HT1080 (cell line): Measurements from ENCODE around the gene CXCR1. TPM values are rescaled to one million over a fixed set of nuclear protein-coding genes. Genes with fewer than 3 reads are reported as not detected.
"Not testable (repeated sequence)": the region's sequence is repeated elsewhere in the genome, so short reads cannot be mapped to it uniquely, and the experiment has no call there.

Source experiments
- DNase-seq: peaks from one replicate; pipeline ENCODE4 v3.0.0-alpha.2; 2015; ENCODE audit warnings: low read depth
- polyA plus RNA-seq, 2 experiments: library from polyadenylated mRNA; depleted of rRNA; stranded (reverse); fragments of >200 nt; gene quantifications; 2 replicates each; pipeline ENCODE4 v1.2.3, GENCODE V29; 2015
- total RNA-seq: library from RNA; depleted of rRNA; stranded (reverse); fragments of >200 nt; shearing (Covaris generic); gene quantifications from 2 replicates; pipeline ENCODE4 v1.2.3, GENCODE V29; 2014; rRNA removed

The CXCR1 gene
- total RNA-seq: not detected in 2 replicates
- polyA plus RNA-seq (2015; cell fraction: cytosol; rRNA removed): not detected in 2 replicates
- not detected in 2 replicates for polyA plus RNA-seq (2015; cell fraction: nucleus; rRNA removed)

DNA sequence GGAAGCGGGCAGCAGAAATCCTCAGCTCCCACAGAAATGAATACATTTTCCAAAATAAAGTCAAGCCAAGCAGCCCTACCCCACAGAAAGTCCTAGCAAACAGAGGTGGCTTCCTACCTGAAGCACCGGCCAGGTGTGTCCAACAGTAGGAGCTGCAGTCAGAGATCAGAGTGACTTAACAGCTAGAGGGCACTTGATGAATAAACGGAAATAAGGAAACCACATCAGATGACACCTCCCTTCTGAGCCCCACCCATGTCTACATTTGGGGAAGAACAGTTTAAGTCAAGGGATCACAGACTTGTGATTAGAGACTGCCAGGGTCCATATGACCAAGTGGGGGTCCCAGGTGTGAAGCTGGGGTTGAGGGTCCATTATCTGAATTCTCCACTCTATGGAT lies at the start of gene CXCR1:
TSS of gene CXCR1 (minus strand) at position 172 of the 400 bp plus-strand sequence. CDS start 1,751 bp downstream, outside the sequence.
- DNase-seq: no peak

DNA sequence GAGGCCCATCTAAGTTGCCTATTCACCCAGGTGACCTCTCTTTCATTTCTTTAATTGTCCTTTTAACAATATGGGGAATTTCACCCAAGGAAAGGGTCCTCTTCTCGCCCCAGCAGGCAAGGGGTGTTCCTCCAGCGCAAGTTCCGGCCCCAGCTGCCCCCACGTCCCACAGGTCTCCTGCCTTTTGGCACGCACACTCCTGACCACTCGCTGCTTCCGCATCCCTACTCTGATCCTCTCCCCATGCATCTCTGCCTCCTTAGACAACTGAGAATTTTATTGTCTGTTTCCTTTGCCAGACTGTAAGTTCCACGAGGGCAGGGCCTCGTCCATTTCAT lies 49.5 kb upstream of the CXCR1 start:
- DNase-seq: no peak

DNA sequence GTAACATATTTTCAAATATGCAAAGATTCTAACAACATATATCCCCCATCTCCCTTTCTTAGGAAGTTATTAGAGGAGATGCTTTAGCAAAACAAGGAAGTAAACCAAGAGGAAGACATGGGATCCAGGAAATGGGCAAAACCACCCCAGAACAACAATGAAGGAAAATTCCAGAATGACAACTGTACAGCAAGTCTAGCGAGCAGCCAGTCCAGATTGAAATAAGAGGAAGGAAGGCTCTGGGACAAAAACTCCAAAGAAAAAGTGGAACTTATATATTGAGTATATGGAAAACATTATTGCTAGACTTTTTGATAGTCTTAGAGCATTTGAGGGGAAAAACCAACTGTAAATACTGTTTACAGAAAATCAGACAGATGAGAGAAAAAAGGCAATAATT lies 47.4 kb upstream of the CXCR1 start:
- no peak for DNase-seq

DNA sequence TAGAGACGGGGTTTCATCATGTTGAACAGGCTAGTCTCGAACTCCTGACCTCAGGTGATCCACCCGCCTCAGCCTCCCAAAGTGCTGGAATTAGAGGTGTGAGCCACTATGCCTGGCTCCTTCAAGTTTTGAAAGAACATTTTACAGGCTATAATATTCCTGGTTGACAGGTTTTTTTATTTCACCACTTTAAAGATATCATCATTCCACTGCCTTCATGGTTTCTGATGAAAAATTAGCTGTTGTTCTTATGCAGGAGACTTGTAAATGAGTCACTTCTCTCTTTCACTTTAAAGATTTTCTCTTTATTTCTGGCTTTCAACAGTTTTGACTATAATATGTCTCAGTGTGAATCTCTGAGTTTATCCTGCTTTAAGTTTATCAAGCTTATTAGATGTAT lies 42.3 kb upstream of the CXCR1 start:
- no peak for DNase-seq

DNA sequence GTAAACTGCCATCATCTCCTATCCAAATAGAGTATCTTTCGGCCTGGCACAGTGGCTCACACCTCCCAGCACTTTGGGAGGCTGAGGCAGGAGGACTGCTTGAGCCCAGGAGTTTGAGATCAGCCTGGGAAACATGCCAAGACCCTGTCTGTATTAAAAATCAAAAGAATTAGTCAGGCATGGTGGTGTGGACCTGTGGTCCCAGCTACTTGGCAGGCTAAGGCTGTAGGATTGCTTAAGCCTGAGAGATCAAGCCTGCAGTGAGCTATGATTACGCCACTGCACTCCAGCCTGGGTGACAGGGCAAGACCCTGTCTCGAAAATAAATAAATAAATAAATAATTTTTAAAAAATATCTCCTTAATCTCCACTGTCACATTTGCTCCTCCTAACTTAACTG lies 35.5 kb upstream of the CXCR1 start:
- DNase-seq: no peak

DNA sequence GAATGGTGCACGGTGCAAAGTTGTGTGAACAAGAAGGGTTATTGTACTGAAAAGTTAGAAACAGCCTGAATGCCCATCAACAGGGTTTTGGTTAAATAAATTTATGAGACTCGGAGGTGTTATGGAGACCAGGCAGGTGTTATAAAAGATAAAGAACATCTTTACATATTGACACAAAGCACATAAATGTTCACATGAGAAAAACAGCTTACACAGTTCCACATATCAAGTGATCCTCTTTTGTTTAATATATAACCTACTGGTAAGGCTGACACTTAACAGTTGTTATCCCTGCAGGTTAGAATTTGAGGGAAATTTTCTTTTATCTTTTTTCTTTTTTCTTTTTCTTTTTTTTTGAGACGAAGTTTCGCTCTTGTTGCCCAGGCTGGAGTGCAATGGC lies 30.2 kb upstream of the CXCR1 start:
- no peak for DNase-seq

DNA sequence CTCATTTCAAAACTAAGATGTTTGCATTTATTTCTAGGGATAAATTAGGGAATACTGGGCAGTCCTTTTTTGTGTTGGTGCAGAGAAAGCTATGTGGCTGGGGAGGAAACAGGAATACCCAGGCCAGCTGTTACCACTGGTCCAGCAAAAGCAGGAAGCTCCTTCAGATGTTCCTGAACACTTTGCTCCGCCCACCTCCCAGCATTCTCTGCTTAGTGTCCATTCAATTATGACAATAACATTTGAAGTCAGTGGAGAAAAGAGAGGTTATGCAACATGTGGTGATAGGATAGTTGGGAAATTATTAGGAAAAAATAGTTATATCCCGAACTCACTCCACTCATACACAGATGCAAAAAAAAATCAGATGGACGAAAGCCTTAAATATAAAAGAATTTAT lies 28.1 kb upstream of the CXCR1 start:
- DNase-seq: no peak

DNA sequence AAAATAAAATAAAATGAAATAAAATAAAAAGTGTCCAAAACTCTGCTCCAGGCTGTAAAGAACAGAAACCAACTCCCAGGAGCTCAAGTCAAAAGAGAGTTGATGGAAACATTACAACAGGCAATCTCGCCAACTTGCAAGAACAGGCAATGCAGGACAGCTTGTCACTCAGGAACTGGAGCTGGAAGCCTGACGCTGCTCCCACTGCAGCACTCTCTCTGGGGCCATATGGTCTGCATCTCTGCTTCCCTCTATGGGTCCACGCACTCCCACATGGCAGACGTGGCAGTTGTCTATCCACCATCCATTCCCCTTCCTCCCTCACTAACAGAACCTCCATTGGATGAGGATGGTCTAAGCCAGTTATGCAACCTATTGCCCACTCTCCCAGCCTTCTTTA lies 26.9 kb upstream of the CXCR1 start:
- DNase-seq: no peak

DNA sequence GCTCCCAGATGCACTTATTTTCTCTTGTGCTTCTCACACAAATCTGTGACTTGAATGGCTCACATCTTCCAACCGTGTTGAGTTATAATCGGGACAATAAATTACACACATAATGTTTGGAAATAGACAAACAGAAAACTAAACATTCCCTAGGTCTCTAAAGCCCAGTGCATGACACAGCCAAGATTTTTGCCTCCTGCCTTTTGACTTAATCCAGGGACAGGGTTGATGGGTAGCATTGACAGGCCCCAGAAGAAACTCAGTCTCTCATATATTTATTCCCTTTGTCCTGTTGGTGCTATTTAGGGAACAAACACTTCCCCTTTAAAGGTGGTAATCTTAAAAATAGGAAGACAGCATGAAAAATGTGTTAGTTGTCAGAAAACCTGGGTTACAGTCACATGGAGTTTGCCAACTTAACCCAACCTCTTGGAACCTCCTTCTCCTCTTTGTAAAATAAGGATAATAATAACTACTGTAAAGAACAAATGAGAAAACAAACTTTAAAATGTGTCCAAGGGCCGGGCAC lies 26.2 kb upstream of the CXCR1 start:
- DNase-seq: no peak

DNA sequence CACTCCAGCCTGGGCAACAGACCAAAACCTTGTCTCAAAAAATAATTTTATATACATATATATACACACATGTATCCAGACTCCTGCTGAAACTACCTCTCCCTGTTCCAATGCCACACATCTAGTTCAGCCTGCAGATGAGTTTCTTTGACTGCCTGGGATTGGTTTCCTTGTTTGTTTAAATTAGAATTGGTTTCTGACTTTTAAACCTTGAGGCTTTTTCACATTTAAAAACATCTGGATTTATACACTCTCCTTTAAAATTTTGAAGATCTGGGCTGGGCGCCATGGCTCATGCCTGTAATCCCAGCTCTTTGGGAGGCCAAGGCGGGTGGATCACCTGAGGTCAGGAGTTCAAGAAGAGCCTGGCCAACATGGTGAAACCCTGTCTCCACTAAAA lies 21.8 kb upstream of the CXCR1 start:
- no peak for DNase-seq

DNA sequence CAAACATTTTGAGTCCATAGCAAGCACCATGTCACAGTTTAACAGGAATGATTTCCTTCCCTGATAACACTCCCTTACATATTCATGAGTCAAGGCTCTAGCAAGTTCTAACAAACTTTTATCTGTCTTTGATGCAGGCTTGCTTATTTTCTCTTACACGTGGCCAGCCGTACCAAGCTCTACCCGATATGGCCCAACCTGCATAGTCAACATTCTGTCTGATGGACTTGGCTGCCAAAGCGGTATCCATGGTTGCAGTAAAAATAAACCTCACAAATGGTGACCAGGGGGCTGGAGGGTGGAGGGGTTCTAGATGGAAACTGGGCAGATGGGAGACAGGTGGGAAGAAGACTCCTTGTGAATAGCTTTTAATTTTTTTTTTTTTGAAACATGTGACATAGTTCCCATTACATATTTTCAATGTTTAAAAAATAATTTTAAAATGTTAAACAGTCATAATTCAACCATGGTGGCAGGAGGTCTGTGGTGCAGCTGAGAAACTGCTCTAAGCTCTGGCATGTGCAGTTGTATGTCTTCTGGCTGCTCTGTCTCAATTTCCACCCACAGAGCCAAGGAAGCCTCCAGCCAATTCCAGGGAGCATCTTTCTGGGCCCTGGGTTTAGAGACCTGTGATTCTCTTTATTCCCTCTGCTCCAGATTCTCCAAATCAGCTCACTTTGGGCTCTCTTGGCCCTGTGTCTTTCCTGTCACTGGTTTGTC lies 20.7 kb upstream of the CXCR1 start:
- no peak for DNase-seq

DNA sequence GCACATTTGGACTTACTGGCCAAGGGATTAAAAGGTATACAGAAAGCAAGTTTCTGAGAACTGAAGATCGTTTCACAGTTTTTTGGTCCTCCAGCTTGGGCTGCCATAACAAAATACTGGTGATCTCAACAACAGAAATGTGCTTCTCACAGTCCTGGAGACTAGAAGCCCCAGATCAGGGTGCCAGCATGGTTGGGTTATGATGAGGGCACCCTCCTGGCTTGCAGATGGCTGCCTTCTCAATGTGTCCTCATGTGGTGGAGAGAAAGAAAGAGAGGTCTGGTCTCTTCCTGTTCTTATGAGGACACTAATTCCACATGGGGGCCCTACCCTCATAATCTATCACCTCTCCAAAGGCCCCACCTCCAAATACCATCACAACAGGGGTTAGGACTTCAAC lies 20.1 kb upstream of the CXCR1 start:
- no peak for DNase-seq

DNA sequence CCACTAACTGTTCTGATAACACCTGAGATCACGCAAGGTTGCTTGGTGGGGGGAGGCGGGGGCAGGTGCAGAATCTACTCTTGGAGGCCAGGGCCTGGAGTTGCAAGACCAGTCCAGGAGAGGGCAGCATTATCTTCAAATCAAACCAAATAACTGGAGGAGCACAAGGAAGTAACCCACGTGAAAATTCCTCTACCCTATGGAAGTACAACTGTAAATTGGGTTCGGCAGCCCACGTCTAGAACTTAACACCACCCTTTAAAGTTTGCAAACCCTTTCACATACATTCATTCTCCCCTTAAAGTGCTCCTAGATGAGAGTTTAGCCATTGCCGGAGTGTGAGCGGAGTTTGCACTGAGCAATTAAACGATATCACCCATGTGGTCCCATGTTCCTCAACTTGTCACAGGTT lies 19.6 kb upstream of the CXCR1 start:
- peak; percentile 74 for DNase-seq

DNA sequence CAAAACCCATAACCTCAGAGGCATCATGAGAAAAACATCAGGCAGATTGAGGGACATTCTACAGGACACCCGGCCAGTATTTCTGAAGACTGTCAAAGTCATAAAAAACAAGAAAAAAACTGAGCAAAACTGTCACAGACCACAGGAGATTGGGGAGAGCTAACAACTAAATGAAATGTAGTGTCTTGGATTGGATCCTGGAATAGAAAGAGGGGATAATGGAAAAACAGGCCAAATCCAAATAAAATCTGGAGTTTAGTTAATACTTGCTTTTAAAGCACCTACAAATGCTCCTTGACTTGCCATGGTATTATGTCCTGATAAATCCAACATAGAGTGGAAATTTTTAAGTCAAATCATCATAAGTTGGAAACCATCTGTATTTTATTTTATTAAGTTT lies 17.6 kb upstream of the CXCR1 start:
- DNase-seq: no peak

DNA sequence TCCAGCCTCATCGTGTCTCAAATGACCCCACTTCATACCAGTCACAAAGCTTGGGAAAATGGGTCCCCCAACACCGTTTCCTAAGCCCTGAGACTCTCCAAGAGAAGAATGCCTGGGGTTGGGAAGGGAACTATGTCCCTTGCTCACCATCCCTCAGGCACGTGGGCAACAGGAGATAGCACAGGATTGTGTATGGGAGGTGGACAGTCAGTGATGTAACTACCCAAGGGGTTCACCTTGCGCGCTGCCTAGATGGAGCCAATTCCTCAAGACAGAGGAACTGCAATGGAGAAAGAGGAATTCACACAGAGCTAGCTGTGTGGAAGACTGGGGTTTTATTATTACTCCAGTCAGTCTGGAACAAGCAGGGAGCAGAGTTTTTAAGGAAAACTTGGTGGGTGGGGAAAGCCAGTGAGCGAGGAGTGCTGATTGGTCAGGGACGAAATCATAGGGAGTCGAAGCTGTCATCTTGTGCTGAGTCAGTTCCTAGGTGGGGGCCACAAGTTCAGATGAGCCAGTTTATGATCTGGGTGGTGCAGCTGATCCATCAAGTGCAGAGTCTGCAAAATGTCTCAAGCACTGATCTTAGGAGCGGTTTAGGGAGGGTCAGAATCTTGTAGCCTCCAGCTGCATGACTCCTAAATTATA lies 13.8 kb upstream of the CXCR1 start:
- DNase-seq: no peak

DNA sequence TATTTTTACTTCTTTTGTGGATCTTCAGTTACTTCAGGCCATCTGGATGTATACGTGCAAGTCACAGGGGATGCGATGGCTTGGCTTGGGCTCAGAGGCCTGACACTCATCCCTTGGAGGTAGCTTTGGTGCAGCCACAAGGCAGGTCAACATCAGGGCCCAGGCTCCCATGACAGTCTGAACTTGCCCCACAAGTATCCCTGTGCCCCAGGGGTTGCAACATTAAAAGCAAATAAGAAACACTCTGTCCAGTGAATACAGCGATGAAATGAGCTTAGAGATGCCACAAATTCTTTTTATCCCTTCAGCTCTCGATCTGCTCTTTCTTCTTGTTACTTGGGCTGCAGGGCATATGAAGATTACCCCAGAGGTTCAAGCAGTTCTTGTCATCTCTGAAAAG lies 13.0 kb upstream of the CXCR1 start:
- DNase-seq: no peak

DNA sequence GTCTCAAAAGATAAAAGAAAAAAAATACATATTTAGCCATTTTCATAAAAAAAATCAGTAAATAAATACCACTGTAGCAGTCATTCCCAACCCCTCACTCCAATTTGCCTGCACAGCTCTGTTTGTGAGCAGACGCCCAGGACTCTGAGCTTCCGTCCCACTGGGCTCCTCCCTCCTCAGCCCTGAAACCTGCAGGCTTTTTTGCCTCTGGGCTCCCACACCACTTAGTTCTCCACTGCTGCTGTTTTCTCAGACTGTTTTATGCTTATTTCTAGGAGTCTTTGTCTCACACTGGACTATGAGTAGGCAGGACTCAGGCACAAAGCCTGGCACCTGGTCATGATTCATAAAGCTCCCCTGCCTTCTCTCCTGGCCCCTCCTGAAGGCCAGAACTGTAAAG lies 6.1 kb upstream of the CXCR1 start:
- DNase-seq: peak; percentile 29

DNA sequence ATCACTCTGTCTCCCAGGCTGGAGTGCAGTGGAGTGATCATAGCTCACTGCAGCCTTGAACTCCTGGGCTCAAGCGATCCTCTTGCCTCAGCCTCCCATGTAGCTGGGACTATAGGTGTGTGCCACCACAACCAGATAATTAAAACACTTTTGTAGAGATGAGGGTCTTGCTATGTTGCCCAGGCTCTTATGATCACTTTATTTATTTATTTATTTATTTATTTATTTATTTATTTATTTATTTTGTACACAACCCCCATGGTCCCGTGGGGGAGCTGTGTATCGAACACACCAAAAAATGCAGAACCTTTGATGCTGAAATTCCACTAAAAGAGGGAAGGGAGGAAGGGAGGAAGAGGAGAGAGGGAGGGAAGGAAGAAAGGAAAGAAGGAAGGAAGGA lies 5.0 kb upstream of the CXCR1 start:
- not testable (repeated sequence) for DNase-seq

DNA sequence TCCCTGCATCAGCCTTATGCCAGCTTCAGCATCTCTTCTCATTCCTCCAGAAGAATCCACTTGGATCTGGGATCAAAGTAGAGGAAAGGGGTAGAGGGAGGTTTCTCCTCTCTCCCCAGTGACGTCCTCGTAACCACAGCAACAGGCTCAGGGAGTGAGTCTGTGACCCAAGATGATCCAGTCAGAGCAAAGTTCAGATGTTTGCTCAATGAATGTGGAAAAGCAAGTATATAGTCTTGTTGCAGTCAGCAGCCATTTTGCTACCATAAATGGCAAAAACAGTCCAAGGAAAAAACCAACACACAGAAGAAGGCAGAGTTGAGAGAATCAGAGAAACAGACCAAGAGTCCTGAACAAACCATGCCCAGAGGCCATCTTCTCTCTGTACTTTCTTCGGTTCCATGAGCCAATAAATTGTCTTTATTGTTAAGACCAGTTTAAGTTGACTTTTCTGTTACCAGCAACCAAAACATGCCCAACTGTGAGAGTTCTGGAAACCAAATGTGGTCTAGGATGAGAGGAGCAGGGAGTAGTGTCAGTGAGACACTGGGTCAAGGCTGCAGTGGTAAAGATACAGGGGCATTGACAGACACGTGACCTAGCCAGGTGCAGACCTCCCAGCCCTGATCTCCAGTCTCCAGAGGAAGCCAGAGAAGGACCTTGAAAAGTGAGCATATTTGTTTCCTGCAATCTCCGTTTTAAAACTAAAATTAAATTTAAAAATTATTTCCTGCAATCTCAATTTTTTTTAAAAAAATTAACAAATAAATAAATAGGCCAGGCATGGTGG lies 3.2 kb upstream of the CXCR1 start:
- DNase-seq: no peak

DNA sequence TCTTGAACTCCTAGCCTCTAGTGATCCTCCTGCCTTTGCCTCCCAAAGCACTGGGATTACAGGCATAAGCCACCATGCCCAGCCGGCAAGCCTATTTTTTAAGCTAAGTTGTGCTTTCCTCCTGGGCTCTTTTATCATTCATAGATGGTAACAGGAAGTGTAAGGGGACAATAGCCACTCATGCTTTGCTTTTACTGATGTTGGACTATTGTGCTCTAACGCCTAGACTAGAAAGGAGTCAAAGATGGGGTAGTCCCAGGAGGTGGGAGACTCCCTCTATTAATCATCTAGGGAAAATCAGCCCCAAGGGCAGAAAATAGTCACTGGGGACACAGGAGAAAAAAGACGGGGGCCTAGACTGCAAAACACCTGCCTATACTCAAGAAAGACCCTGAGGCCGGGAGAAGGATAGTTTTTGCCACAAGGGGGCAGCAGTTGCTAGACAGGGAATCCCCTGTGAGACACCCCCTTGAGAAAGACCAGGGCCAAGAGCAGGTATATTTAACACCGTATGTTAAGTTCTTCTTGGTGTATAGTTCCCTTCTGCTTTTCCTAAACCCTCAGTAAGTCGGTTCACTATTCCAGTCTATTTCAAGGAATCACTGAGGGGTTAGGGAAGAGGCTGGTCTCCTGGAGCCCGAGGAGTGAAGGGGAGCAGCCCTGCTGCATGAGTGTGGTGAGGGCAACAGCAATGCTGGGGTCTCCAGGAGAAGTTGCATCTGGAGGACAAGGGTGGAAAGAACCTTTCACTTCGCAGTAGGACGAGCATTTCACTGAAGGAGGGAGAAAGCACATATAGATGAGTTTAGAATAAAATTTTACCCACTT lies 2.1 kb upstream of the CXCR1 start:
- DNase-seq: peak; percentile 26

DNA sequence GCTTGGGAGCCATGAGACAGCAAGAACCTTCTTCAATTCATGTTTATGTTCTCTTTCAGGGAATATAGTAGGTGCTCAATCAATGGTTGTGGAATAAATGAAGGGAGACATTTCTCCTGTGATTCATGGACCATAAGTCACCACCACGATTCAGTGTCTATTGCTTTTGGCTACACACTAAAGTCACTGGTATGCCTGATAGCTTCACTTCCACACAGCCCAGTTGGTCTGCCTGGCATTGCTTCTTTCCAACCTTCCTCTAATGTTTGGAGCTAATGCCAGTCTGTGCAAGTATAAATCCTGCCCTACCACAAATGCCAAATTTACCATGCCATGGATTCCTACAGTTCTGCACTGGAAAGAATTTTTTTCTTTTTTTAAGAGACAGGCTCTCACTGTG lies 1.3 kb upstream of the CXCR1 start:
- no peak for DNase-seq
